ENCODE results near the gene OLIG3.

- TF ChIP-seq CTCF (IDR thresholded peaks at IDR 0.05; ENCODE audit: insufficient read depth, low read length) = no peak
- TF ChIP-seq GABPA (IDR thresholded peaks at IDR 0.05; ENCODE audit: low read depth) = no peak
- no peak for TF ChIP-seq POLR2AphosphoS5 (IDR thresholded peaks at IDR 0.05; ENCODE audit: low read depth)
- TF ChIP-seq REST (IDR thresholded peaks at IDR 0.05; ENCODE audit: insufficient replicate concordance, low read depth) = no peak
Measured at GRCh38 chr6:137518386-137518983, 24.3 kb upstream of the OLIG3 start.
